Nephron (organoid): Measurements from ENCODE around the gene SARS1.
"Not testable (repeated sequence)": the region's sequence is repeated elsewhere in the genome, so short reads cannot be mapped to it uniquely, and the experiment has no call there.

Experiments used
- H3K27ac Mint-ChIP-seq, 3 experiments: 2 replicates each; pipeline ENCODE4 v1.8.0; 2020; ENCODE audit warnings: mixed read lengths in 3 of 3, mild to moderate bottlenecking in 2 of 3, moderate library complexity in 1 of 3
- H3K27me3 Mint-ChIP-seq: 2 replicates; pipeline ENCODE4 v1.8.0; 2021; ENCODE audit warnings: low read depth, mild to moderate bottlenecking, moderate library complexity, mixed read lengths
- H3K36me3 Mint-ChIP-seq: 2 replicates; pipeline ENCODE4 v1.8.0; 2020; ENCODE audit warnings: low read depth, mixed read lengths
- H3K4me1 Mint-ChIP-seq: 2 replicates; pipeline ENCODE4 v1.8.0; 2020; ENCODE audit warnings: mixed read lengths
- H3K4me3 Mint-ChIP-seq, 3 experiments: 2 replicates each; pipeline ENCODE4 v1.8.0; 2020; ENCODE audit warnings: mild to moderate bottlenecking in 3 of 3, mixed read lengths in 3 of 3, moderate library complexity in 2 of 3
- H3K9me3 Mint-ChIP-seq: 2 replicates; pipeline ENCODE4 v1.8.0; 2020; ENCODE audit warnings: mixed read lengths
- CTCF ChIP-seq, 3 experiments: fragments of 200-600 bp; sonication (generic); IDR thresholded peaks; one replicate each; pipeline ENCODE4 v1.5.0; 2021; ENCODE audit warnings: antibody characterized with exemption in 3 of 3; ENCODE audit not compliant: unreplicated experiment in 3 of 3

SARS1 gene

GRCh38 chr1:109282497-109282951, 68.8 kb downstream of the SARS1 start:
- Mint-ChIP-seq H3K4me3 (peak overlapping the region; percentile 95 to 99 (median 98)), H3K36me3 (peaks cover 10% of the 10 kb centered on the region), H3K27me3 (peaks cover 4% of the 10 kb centered on the region), H3K27ac (peak overlapping the region; percentile 60 to 92 (median 84)), H3K9me3 (no peaks in the 10 kb centered on the region), H3K4me1 (peaks cover 48% of the 10 kb centered on the region)
- TF ChIP-seq CTCF (IDR thresholded peaks at IDR 0.05; ENCODE audit: unreplicated experiment in 3 of 3) = no peak

GRCh38 chr1:109282952-109283747, 69.4 kb downstream of the SARS1 start, which contains the start of gene PSRC1:
PSRC1 (minus strand) TSS chr1:109283145.
- Mint-ChIP-seq H3K4me3 (peak within 1 kb of the TSS; percentile 95 to 99 (median 98)), H3K9me3 (no peaks in the 10 kb centered on the region), H3K27ac (peak within 1 kb of the TSS; percentile 60 to 92 (median 84)), H3K36me3 (peaks cover 10% of the 10 kb centered on the region), H3K27me3 (peaks cover 8% of the 10 kb centered on the region), H3K4me1 (peaks cover 47% of the 10 kb centered on the region)
- TF ChIP-seq CTCF (IDR thresholded peaks at IDR 0.05; ENCODE audit: unreplicated experiment in 3 of 3) = peak; percentile 44 to 52 (median 48)

- H3K27ac Mint-ChIP-seq = peak overlapping the region; percentile 60 to 92 (median 84)
- H3K4me1 Mint-ChIP-seq = peaks cover 43% of the 10 kb centered on the region
- no peak for TF ChIP-seq CTCF (IDR thresholded peaks at IDR 0.05; ENCODE audit: unreplicated experiment in 3 of 3)
- peak overlapping the region; percentile 95 to 99 (median 98) for H3K4me3 Mint-ChIP-seq
- H3K9me3 Mint-ChIP-seq = no peaks in the 10 kb centered on the region
- H3K27me3 Mint-ChIP-seq = peaks cover 8% of the 10 kb centered on the region
- H3K36me3 Mint-ChIP-seq = peaks cover 10% of the 10 kb centered on the region
These were observed 70.3 kb downstream of the SARS1 start for GRCh38 chr1:109283748-109284600.

GRCh38 chr1:109286762-109287161, 73.0 kb downstream of the SARS1 start:
- Mint-ChIP-seq H3K4me1 (peaks cover 23% of the 10 kb centered on the region), H3K4me3 (peak overlapping the region in 1 of 3 experiments; percentile 52)
- not testable (repeated sequence) for H3K27me3 Mint-ChIP-seq, H3K9me3 Mint-ChIP-seq, H3K27ac Mint-ChIP-seq, H3K36me3 Mint-ChIP-seq
